Natural killer cell (primary cell): ENCODE data around the gene CCDC183. TPM values are rescaled to one million over a fixed set of nuclear protein-coding genes. Genes with fewer than 3 reads are reported as not detected.

Experiments used
- ATAC-seq, 3 donors: fragments of 150-1000 bp in 2 of 3; fragments of 200-7000 bp in 1 of 3; cut with Tn5 transposase; 1 replicate in 1 of 3; 2 replicates in 2 of 3; pipeline ENCODE4 v1.10.0; 2021; ENCODE audit warnings: mild to moderate bottlenecking in 2 of 3, moderate library complexity in 2 of 3
- DNase-seq, 2 donors: peaks; one replicate each; pipeline versions ENCODE4 v3.0.0 to v3.0.0-alpha.2; 2013 to 2021; ENCODE audit warnings: mixed read lengths in 1 of 2
- H3K27ac ChIP-seq: one replicate; pipeline ENCODE4 v1.5.1; 2013; ENCODE audit warnings: mild to moderate bottlenecking, low read length
- H3K27me3 ChIP-seq: one replicate; pipeline ENCODE4 v1.6.1; 2013; ENCODE audit warnings: low read length; ENCODE audit not compliant: control insufficient read depth, insufficient read depth
- H3K36me3 ChIP-seq: one replicate; pipeline ENCODE4 v1.6.1; 2013; ENCODE audit warnings: low read length; ENCODE audit not compliant: control insufficient read depth, insufficient read depth
- H3K4me1 ChIP-seq: one replicate; pipeline ENCODE4 v1.6.1; 2013; ENCODE audit warnings: low read length; ENCODE audit not compliant: control insufficient read depth, insufficient read depth
- H3K4me3 ChIP-seq: one replicate; pipeline ENCODE4 v1.5.1; 2013; ENCODE audit warnings: low read length
- H3K9me3 ChIP-seq: one replicate; pipeline ENCODE4 v1.6.1; 2013; ENCODE audit warnings: low read length; ENCODE audit not compliant: control insufficient read depth, insufficient read depth
- H3K27ac Mint-ChIP-seq, 2 donors: one replicate each; pipeline ENCODE4 v1.8.0; 2022; ENCODE audit warnings: mild to moderate bottlenecking in 2 of 2, mixed read lengths in 2 of 2, moderate library complexity in 1 of 2
- H3K27me3 Mint-ChIP-seq, 2 donors: one replicate each; pipeline ENCODE4 v1.8.0; 2022; ENCODE audit warnings: low read depth in 2 of 2, mixed read lengths in 2 of 2
- H3K36me3 Mint-ChIP-seq: one replicate; pipeline ENCODE4 v1.8.0; 2022; ENCODE audit warnings: mixed read lengths
- H3K4me1 Mint-ChIP-seq, 2 donors: one replicate each; pipeline ENCODE4 v1.8.0; 2022; ENCODE audit warnings: mixed read lengths in 2 of 2
- H3K4me3 Mint-ChIP-seq: one replicate; pipeline ENCODE4 v1.8.0; 2022; ENCODE audit warnings: mild to moderate bottlenecking, moderate library complexity, mixed read lengths
- H3K9me3 Mint-ChIP-seq, 2 donors: one replicate each; pipeline ENCODE4 v1.8.0; 2022; ENCODE audit warnings: mixed read lengths in 2 of 2
- WGBS: methylation state at CpG from one replicate; pipeline ENCODE4 v1.1.7; 2013; ENCODE audit warnings: missing lambda C conversion rate; ENCODE audit not compliant: insufficient coverage; 5-methylcytosine and 5-hydroxymethylcytosine counted together
- intact Hi-C: fragments of 100-400 bp; cut with micrococcal nuclease; formaldehyde crosslinking; loops from one replicate; pipeline ENCODE4 v1.14.2; 2022
- total RNA-seq, 4 donors: library from RNA; stranded (reverse); fragments of 120-200 nt in 1 of 4; gene quantifications; one replicate each; pipeline versions ENCODE4 v1.2.3 to v1.2.4, GENCODE V29; 2013 to 2022
- TF ChIP-seq, protein P1 (sequence below): fragments of 200-600 bp; IDR thresholded peaks from one replicate; pipeline ENCODE4 v1.8.0; 2022; ENCODE audit warnings: antibody characterized with exemption

Gene CCDC183
- total RNA-seq, 3 donors from 2014 or later (not counting 1 experiment from before 2014, with no cell fraction given): 0.56 to 0.75 (median 0.65) TPM

DNA sequence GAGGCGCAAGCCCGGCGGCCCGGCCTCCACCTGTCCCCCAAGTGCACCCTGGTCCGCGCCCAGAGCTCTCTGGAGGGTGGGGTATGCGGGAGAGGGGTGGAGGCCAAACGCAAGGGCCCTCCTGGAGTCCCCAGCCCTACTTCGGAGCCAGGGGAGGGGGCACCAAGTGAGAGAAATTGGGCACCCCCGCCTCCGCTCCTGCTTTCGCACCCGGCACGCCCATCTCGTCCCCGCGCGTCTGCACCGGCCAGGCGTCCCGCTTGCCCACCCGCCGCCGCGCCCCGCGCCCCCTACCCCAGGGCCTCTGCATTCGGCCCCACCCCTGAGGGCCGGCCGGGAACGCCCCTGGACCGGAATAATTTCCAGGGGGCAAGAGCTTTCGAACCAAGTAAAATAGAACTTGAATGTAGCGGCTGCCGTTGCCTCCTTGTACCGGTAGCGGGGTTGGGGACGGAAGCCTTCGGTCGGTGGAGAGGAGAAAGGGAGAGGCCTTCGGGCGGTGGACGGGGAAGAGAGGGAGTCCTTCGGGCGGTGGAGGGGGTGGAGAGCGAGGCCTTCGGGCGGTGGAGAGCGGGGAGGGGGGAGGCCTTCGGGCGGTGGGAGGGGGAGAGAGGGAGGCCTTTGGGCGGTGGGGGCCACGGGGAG, 52.4 kb downstream of the CCDC183 start:
- H3K4me3 Mint-ChIP-seq: peak overlapping the region; percentile 93
- DNase-seq: peak in 1 of 2 donors; percentile 61
- no peaks in the 10 kb centered on the region for H3K36me3 Mint-ChIP-seq
- no peaks in the 10 kb centered on the region for H3K27me3 Mint-ChIP-seq
- intact Hi-C loops: loop anchor here (1.0 to 10.0 kb wide), 3 partner anchors 38 to 314 kb away; partner anchors contain the start of genes CLIC3 and TRAF2
- peaks cover 44% of the 10 kb centered on the region for H3K4me1 ChIP-seq
- peak overlapping the region; percentile 88 to 97 for H3K27ac Mint-ChIP-seq
- peaks cover 12 to 31% of the 10 kb centered on the region in 2 donors for H3K4me1 Mint-ChIP-seq
- H3K27me3 ChIP-seq: peaks cover 3% of the 10 kb centered on the region
- TF ChIP-seq, protein P1, sequence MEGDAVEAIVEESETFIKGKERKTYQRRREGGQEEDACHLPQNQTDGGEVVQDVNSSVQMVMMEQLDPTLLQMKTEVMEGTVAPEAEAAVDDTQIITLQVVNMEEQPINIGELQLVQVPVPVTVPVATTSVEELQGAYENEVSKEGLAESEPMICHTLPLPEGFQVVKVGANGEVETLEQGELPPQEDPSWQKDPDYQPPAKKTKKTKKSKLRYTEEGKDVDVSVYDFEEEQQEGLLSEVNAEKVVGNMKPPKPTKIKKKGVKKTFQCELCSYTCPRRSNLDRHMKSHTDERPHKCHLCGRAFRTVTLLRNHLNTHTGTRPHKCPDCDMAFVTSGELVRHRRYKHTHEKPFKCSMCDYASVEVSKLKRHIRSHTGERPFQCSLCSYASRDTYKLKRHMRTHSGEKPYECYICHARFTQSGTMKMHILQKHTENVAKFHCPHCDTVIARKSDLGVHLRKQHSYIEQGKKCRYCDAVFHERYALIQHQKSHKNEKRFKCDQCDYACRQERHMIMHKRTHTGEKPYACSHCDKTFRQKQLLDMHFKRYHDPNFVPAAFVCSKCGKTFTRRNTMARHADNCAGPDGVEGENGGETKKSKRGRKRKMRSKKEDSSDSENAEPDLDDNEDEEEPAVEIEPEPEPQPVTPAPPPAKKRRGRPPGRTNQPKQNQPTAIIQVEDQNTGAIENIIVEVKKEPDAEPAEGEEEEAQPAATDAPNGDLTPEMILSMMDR: no peak
- ATAC-seq: peak in 2 of 3 donors; percentile 1 to 5
- 1% methylated on average over 48 of the region's 53 CpGs for WGBS
- peaks cover 6% of the 10 kb centered on the region for H3K36me3 ChIP-seq
- no peaks in the 10 kb centered on the region for H3K9me3 Mint-ChIP-seq
- peak overlapping the region; percentile 94 for H3K4me3 ChIP-seq
- no peaks in the 10 kb centered on the region for H3K9me3 ChIP-seq
- H3K27ac ChIP-seq: peak overlapping the region; percentile 77

DNA sequence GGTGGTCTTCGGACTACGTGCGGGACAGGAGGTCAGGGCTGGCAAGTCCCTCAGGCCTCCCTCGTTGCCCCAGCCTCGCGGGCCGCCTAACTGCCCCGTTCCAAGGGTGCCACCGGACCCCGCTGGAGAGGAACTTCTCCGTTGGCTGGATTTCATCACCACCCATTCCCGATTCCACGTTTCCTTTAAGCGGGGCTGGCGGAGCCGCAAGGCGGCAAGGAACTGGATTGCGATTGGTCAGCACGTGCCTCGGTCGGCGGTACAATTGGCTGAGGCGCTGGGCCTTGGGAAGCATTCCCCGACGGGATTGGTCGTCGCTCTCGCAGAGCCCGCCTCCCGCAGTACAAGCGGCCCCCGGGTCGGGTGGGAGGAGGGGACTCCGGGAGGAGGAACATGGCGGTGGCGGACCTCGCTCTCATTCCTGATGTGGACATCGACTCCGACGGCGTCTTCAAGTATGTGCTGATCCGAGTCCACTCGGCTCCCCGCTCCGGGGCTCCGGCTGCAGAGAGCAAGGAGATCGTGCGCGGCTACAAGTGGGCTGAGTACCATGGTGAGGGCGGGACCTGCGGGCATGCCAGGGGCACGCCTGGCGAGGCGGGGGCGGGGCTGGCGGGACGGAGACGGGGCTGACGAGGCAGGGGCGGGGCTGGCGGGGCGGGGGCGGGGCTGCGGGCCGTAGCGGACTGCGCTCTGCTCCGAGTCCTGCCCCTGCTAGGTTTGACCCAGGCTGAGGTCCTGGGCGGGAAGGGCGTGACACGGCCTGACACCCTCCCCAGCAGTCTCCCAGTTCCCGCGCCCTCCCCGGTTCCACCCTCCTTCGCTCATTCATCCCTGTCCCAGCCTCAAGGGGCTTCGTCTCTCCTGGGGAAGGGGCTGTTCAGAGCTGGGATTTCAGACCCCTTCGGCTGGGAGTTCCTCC, 53.2 kb downstream of the CCDC183 start, which contains the start of gene PHPT1:
TSS of gene PHPT1 (plus strand) at position 372 of the 922 bp plus-strand sequence. CDS start at position 394, 22 bp downstream.
- DNase-seq: peak; percentile 97 to 98
- Mint-ChIP-seq H3K27ac (peak within 1 kb of the TSS; percentile 88 to 97), H3K4me1 (peaks cover 8 to 27% of the 10 kb centered on the region in 2 donors), H3K36me3 (no peaks in the 10 kb centered on the region), H3K9me3 (no peaks in the 10 kb centered on the region), H3K4me3 (peak within 1 kb of the TSS; percentile 93), H3K27me3 (no peaks in the 10 kb centered on the region)
- Histone ChIP-seq H3K27me3 (peaks cover 3% of the 10 kb centered on the region), H3K36me3 (peaks cover 6% of the 10 kb centered on the region), H3K4me1 (peaks cover 39% of the 10 kb centered on the region), H3K9me3 (no peaks in the 10 kb centered on the region), H3K4me3 (peak within 1 kb of the TSS; percentile 94), H3K27ac (peak within 1 kb of the TSS; percentile 77)
- intact Hi-C loops: loop anchor here (1.0 to 10.0 kb wide), 3 partner anchors 37 to 314 kb away; partner anchors contain the start of genes CLIC3 and TRAF2
- peak; percentile 88 to 95 (median 89) for ATAC-seq
- TF ChIP-seq, protein P1: no peak
- WGBS: under 1% methylated on average over 77 of the region's 77 CpGs

DNA sequence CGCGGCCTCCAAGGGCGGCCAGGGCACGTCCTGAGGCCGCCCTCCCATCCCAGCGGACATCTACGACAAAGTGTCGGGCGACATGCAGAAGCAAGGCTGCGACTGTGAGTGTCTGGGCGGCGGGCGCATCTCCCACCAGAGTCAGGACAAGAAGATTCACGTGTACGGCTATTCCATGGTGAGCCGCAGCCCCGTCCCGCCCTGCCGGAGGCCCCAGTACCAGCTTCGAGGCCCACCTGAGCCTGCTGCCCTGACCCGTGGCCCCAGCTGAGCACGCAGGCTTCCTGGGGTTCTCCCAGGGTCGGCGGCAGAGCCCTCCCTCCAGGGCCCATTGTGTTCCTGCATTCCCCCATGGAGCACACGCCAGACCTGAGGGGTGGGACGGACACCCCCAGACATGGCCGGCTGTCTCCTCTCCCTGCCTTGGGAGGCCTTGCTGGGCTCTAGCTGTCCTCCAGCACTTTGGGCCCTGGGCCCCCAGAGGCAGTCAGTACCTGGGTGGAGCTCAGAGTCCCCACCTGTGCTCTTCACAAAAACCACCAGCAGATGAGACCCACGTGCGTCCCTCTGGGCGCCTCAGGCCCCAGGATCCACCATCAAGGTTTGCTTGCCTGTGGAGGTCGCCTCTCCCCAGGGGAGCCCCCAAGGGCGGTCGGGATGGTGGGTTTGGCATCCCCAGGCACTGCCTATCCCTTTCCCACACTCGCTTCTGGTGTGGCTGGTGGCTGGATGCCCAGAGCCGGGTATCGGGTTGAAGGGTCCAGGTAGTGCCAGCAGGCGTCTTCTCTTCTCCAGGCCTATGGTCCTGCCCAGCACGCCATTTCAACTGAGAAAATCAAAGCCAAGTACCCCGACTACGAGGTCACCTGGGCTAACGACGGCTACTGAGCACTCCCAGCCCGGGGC, 54.1 kb downstream of the CCDC183 start:
- H3K36me3 Mint-ChIP-seq: no peaks in the 10 kb centered on the region

More for the DNA sequence above, 54.1 kb downstream of the CCDC183 start:
- H3K9me3 ChIP-seq: no peaks in the 10 kb centered on the region
- peaks cover 5% of the 10 kb centered on the region for H3K36me3 ChIP-seq
- Mint-ChIP-seq H3K4me1 (peaks cover 8 to 27% of the 10 kb centered on the region in 2 donors), H3K9me3 (no peaks in the 10 kb centered on the region), H3K27me3 (no peaks in the 10 kb centered on the region), H3K4me3 (peak overlapping the region; percentile 79), H3K27ac (peak overlapping the region; percentile 88 to 97)
- DNase-seq (no peak), ATAC-seq (no peak)
- TF ChIP-seq, protein P1: no peak
- peaks cover 35% of the 10 kb centered on the region for H3K4me1 ChIP-seq
- intact Hi-C loops: loop anchor here (1.0 to 10.0 kb wide), 3 partner anchors 36 to 315 kb away; partner anchors contain the start of genes CLIC3 and TRAF2
- 78% methylated on average over 43 of the region's 43 CpGs for WGBS
- peak overlapping the region; percentile 94 for H3K4me3 ChIP-seq
- H3K27ac ChIP-seq: peak overlapping the region; percentile 39
- peaks cover 1% of the 10 kb centered on the region for H3K27me3 ChIP-seq
